Spleen (tissue), 11 donors: ENCODE measurements around the gene NPC1. TPM values are rescaled to one million over a fixed set of nuclear protein-coding genes. Genes with fewer than 3 reads are reported as not detected.

Source experiments
- DNase-seq: peaks from one replicate; pipeline ENCODE4 v3.0.0-alpha.2; 2020
- H3K27ac ChIP-seq, 8 donors: fragments of 200-600 bp; sonication (generic) in 7 of 8; 1 replicate in 4 of 8; 2 replicates in 4 of 8; pipeline versions ENCODE4 v1.5.0 to v1.8.0; 2016 to 2021; ENCODE audit warnings: inconsistent platforms in 4 of 8, mild to moderate bottlenecking in 4 of 8, moderate library complexity in 1 of 8
- H3K27me3 ChIP-seq, 7 donors: fragments of 200-600 bp; sonication (generic) in 6 of 7; replicated peaks in 1 of 7; 1 replicate in 4 of 7; 2 replicates in 3 of 7; pipeline versions ENCODE4 v1.5.0 to v1.8.0; 2016 to 2021; ENCODE audit warnings: inconsistent platforms in 3 of 7, mild to moderate bottlenecking in 1 of 7
- H3K36me3 ChIP-seq, 6 donors: fragments of 200-600 bp; sonication (generic) in 5 of 6; 1 replicate in 4 of 6; 2 replicates in 2 of 6; pipeline versions ENCODE4 v1.5.0 to v1.8.0; 2016 to 2021; ENCODE audit warnings: inconsistent platforms in 2 of 6
- H3K4me1 ChIP-seq, 6 donors: fragments of 200-600 bp; sonication (generic) in 5 of 6; 1 replicate in 3 of 6; 2 replicates in 3 of 6; pipeline versions ENCODE4 v1.5.0 to v1.8.0; 2016 to 2021; ENCODE audit warnings: inconsistent platforms in 3 of 6
- H3K4me3 ChIP-seq, 8 donors: fragments of 200-600 bp; sonication (generic) in 7 of 8; 1 replicate in 4 of 8; 2 replicates in 4 of 8; pipeline versions ENCODE4 v1.5.0 to v1.8.0; 2016 to 2021; ENCODE audit warnings: inconsistent platforms in 4 of 8, mild to moderate bottlenecking in 4 of 8, moderate library complexity in 2 of 8
- H3K9me3 ChIP-seq, 8 donors: fragments of 200-600 bp; sonication (generic) in 7 of 8; 1 replicate in 4 of 8; 2 replicates in 4 of 8; pipeline versions ENCODE4 v1.5.0 to v1.8.0; 2016 to 2021; ENCODE audit warnings: inconsistent platforms in 4 of 8
- POLR2A ChIP-seq, 3 donors: fragments of 450-650 bp; IDR thresholded peaks; one replicate each; pipeline ENCODE4 v1.5.1; 2017; ENCODE audit warnings: antibody characterized with exemption in 3 of 3, mild to moderate bottlenecking in 1 of 3
- POLR2AphosphoS5 ChIP-seq, 3 donors: sonication (generic); formaldehyde crosslinking; IDR thresholded peaks; one replicate each; pipeline ENCODE4 v1.5.1; 2017; ENCODE audit warnings: antibody characterized with exemption in 3 of 3
- WGBS, 5 donors: extraction: QIAGEN DNeasy Blood & Tissue Kit in 3 of 5; methylation state at CpG; one replicate each; pipeline versions ENCODE4 v1.1.5 to v1.1.7; 2013 to 2018; 5-methylcytosine and 5-hydroxymethylcytosine counted together
- intact Hi-C: fragments of 100-400 bp; cut with DNase I; formaldehyde crosslinking; loops from one replicate; pipeline ENCODE4 v1.15.0; 2023; ENCODE audit warnings: low total_unique reads
- polyA plus RNA-seq, 3 donors: library from polyadenylated mRNA; stranded (reverse); fragments of 200-250 nt; gene quantifications; one replicate each; pipeline ENCODE4 v1.2.1, GENCODE V29; 2013
- total RNA-seq, 7 donors: library from RNA; depleted of rRNA in 3 of 7; stranded (reverse); fragments of >200 nt in 3 of 7; fragmentation: NEBNext Ultra II Directional in 4 of 7; extraction: Animal tissue kit (Norgen Biotek cat#: 25700) in 4 of 7; gene quantifications; one replicate each; pipeline versions ENCODE4 v1.1.0 to v1.2.1, GENCODE V29; 2016 to 2021
- TF ChIP-seq, protein P1 (sequence below), 11 experiments: fragments of 200-600 bp in 7 of 11; fragments of 450-650 bp in 4 of 11; sonication (generic) in 4 of 11; IDR thresholded peaks in 8 of 11; conservative IDR thresholded peaks in 3 of 11; 1 replicate in 7 of 11; 2 replicates in 4 of 11; pipeline versions ENCODE4 v1.4.0 to v1.8.0; 2016 to 2021; ENCODE audit warnings: antibody characterized with exemption in 11 of 11, inconsistent platforms in 4 of 11, mild to moderate bottlenecking in 1 of 11
- donor health status: healthy with polysubstance abuse.
- donor health status: DM: no; HTN: no; CAD: no; lungs with moderate emphysema.
- donor health status: DM: no; HTN: no; CAD: no.
- donor health status: Bipolar disorder and iron deficiency.
- donor health status: healthy.
- donor health status: DM: no; HTN: no; CAD: no.
- donor health status: DM: yes; HTN: yes; CAD: no.

The NPC1 gene
- total and polyA plus RNA-seq, 10 donors: 8.1 to 84.2 (median 56.0) TPM

DNA sequence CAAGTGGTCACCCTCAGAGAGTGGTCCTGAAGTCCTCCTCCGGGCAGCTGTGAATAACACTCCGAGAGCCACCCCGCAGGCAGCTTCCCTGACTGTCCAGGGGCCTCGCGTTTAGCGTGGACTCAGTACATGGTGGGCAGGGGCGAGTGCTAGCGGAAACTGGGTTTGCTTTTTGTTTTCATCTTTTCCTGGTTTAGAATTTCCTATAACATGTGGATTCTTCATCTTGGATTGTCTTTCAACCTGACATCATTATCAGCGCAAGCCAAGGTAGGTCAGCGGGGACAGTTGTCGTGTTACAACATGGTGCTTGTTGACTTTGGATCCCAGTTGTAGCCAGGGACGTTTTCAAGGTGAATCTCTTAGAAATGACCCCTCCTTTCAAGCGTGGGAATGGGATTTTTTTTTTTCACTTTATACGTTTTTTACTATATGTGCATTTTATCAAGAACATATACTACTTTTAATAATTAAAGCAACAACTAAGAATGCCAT, 62.0 kb downstream of the NPC1 start:
- no peak for DNase-seq
- no peak overlapping the region for H3K4me3 ChIP-seq
- no peaks in the 10 kb centered on the region for H3K9me3 ChIP-seq
- intact Hi-C loops: no loop called here
- peak overlapping the region in 1 of 8 donors; percentile 28 for H3K27ac ChIP-seq
- TF ChIP-seq POLR2AphosphoS5 (IDR thresholded peaks at IDR 0.05): peak in 2 of 3 donors; percentile 24 to 58
- TF ChIP-seq, protein P1, sequence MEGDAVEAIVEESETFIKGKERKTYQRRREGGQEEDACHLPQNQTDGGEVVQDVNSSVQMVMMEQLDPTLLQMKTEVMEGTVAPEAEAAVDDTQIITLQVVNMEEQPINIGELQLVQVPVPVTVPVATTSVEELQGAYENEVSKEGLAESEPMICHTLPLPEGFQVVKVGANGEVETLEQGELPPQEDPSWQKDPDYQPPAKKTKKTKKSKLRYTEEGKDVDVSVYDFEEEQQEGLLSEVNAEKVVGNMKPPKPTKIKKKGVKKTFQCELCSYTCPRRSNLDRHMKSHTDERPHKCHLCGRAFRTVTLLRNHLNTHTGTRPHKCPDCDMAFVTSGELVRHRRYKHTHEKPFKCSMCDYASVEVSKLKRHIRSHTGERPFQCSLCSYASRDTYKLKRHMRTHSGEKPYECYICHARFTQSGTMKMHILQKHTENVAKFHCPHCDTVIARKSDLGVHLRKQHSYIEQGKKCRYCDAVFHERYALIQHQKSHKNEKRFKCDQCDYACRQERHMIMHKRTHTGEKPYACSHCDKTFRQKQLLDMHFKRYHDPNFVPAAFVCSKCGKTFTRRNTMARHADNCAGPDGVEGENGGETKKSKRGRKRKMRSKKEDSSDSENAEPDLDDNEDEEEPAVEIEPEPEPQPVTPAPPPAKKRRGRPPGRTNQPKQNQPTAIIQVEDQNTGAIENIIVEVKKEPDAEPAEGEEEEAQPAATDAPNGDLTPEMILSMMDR (IDR thresholded peaks at IDR 0.05 in 8 of 11, conservative IDR thresholded peaks at IDR 0.05 in 3 of 11): no peak
- no peaks in the 10 kb centered on the region for H3K27me3 ChIP-seq
- peaks cover 6 to 100% (median 97%) of the 10 kb centered on the region in 6 donors for H3K36me3 ChIP-seq
- H3K4me1 ChIP-seq: peaks cover 0 to 37% (median 6%) of the 10 kb centered on the region in 6 donors
- 93 to 96% (median 95%) methylated on average over 14 of the region's 14 CpGs for WGBS, 5 donors

DNA sequence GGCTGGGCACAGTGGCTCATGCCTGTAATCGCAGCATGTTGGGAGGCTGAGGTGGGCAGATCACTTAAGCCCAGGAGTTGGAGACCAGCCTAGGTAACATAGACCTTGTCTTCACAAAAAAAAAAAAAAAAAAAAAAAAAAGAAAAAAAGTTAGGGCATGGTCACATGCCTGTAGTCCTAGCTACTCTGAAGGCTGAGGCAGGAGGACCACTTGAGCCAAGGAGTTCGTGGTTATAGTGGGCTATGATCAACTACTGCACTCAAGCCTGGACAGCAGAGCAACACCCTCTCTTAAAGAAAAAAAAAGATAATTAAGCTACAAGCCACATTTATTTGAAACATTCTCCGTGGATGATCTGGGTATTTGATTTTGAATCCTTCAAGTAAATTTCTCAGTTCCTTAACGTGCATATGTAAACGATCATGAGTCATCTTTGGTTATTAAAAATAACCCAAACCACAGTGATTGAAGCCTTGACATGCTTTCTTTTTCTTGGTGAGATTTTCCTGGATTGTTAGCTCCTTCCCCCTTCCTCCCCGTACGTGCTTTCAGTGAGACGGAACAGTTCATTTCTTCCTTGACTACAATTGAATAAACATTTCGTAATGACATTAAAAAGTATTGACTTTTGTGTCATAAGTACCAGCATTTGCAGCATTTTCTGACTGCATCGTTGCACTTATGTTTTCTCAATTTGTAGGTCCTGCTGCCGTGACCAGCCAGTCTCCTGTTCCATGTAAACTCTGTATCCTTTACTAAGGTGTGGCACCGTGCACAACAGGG, 62.7 kb downstream of the NPC1 start:
- Histone ChIP-seq H3K27me3 (no peaks in the 10 kb centered on the region), H3K36me3 (peaks cover 7 to 100% (median 97%) of the 10 kb centered on the region in 6 donors), H3K27ac (peak overlapping the region in 2 of 8 donors; percentile 28 to 57), H3K4me1 (peaks cover 0 to 37% (median 6%) of the 10 kb centered on the region in 6 donors), H3K4me3 (no peak overlapping the region), H3K9me3 (no peaks in the 10 kb centered on the region)
- DNase-seq: no peak
- WGBS, 5 donors: 68 to 79% (median 75%) methylated on average over 12 of the region's 12 CpGs
- TF ChIP-seq POLR2AphosphoS5 (IDR thresholded peaks at IDR 0.05) (peak in 1 of 3 donors; percentile 27), POLR2A (IDR thresholded peaks at IDR 0.05) (no peak)
- TF ChIP-seq, protein P1 (IDR thresholded peaks at IDR 0.05 in 8 of 11, conservative IDR thresholded peaks at IDR 0.05 in 3 of 11): no peak
- intact Hi-C loops: no loop called here

DNA sequence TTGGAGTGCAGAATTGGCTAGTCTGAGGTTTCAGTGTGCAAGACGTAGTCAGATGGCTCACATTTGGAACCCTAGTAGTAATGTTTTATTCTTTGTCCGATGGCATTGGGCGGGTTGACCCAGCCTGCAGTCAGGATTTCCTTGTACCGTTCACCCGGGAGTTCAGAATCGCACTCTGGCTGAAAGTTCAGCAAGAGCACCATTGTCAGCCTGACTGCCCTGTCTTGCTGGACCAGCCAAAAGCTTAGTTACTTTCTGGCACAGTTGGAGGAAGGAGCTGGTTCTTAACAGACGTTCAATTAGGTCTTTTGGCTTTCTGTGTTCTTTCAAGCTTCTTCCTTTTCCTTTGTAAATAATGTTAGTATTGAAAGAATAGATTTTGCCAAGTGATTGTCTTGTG, 64.4 kb downstream of the NPC1 start:
- H3K36me3 ChIP-seq: peaks cover 7 to 100% (median 98%) of the 10 kb centered on the region in 6 donors
- TF ChIP-seq POLR2AphosphoS5 (IDR thresholded peaks at IDR 0.05) (peak in 2 of 3 donors; percentile 29 to 41), POLR2A (IDR thresholded peaks at IDR 0.05) (no peak)
- TF ChIP-seq, protein P1 (IDR thresholded peaks at IDR 0.05 in 8 of 11, conservative IDR thresholded peaks at IDR 0.05 in 3 of 11): no peak

DNA sequence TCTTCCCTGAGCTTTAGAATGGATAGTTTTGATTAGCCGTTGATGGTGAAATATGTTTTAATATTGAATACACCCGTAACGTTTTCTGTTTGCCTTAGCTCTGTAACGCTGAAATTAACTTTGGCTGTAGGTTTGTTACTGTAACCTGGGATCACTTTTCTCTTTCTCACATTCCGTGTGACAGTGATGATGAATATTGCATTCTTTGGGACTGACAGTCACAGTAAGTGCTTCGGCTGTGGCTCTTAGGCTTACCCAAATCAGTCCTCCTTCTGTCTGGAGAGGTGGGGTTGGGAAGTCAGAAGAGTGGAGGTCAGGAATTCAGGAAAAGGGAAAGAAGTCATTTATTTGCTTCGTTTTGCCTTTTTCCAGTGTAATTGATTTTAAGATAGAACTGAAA, 65.0 kb downstream of the NPC1 start:
- Histone ChIP-seq H3K4me3 (no peak overlapping the region), H3K27ac (peak overlapping the region in 3 of 8 donors; percentile 28 to 57 (median 56)), H3K9me3 (no peaks in the 10 kb centered on the region), H3K27me3 (no peaks in the 10 kb centered on the region), H3K4me1 (peaks cover 0 to 38% (median 7%) of the 10 kb centered on the region in 6 donors), H3K36me3 (peaks cover 7 to 100% (median 98%) of the 10 kb centered on the region in 6 donors)
- no peak for DNase-seq
- WGBS, 5 donors: 81 to 92% (median 87%) methylated on average over 7 of the region's 7 CpGs
- TF ChIP-seq POLR2AphosphoS5 (IDR thresholded peaks at IDR 0.05): no peak
- no peak for TF ChIP-seq POLR2A (IDR thresholded peaks at IDR 0.05)
- TF ChIP-seq, protein P1 (IDR thresholded peaks at IDR 0.05 in 8 of 11, conservative IDR thresholded peaks at IDR 0.05 in 3 of 11): no peak
- intact Hi-C loops: no loop called here

More for the DNA sequence above, 64.4 kb downstream of the NPC1 start:
- 53 to 86% (median 81%) methylated on average over 7 of the region's 7 CpGs for WGBS, 5 donors
- peak overlapping the region in 5 of 8 donors; percentile 4 to 57 (median 28) for H3K27ac ChIP-seq
- H3K27me3 ChIP-seq: no peaks in the 10 kb centered on the region
- H3K4me3 ChIP-seq: no peak overlapping the region
- DNase-seq: no peak
- no peaks in the 10 kb centered on the region for H3K9me3 ChIP-seq
- intact Hi-C loops: no loop called here
- peaks cover 0 to 37% (median 6%) of the 10 kb centered on the region in 6 donors for H3K4me1 ChIP-seq
